SK-N-SH treated with all-trans-retinoic acid at 6 μM for 48 hours (cell line): ENCODE data around the gene MLH1.

Source experiments
- ARNTL ChIP-seq: fragments of 450-650 bp; formaldehyde crosslinking; IDR thresholded peaks from 2 replicates; pipeline ENCODE4 v1.5.0; 2020; ENCODE audit warnings: low read depth, mild to moderate bottlenecking, moderate library complexity, borderline replicate concordance
- CREB5 ChIP-seq: fragments of 250-450 bp; sonication (Bioruptor Pico); IDR thresholded peaks from 2 replicates; pipeline ENCODE4 v1.5.1; 2020; ENCODE audit warnings: low read depth, mild to moderate bottlenecking, moderate library complexity
- ESRRG ChIP-seq: fragments of 250-450 bp; sonication (Bioruptor Pico); IDR thresholded peaks from 2 replicates; pipeline ENCODE4 v1.6.1; 2021; ENCODE audit warnings: mild to moderate bottlenecking
- GLIS3 ChIP-seq: fragments of 250-450 bp; sonication (Bioruptor Pico); IDR thresholded peaks from 2 replicates; pipeline ENCODE4 v1.5.0; 2020; ENCODE audit warnings: mild to moderate bottlenecking, moderate library complexity
- POU6F1 ChIP-seq: fragments of 250-450 bp; sonication (Bioruptor Pico); IDR thresholded peaks from 2 replicates; pipeline ENCODE4 v1.8.0; 2021; ENCODE audit warnings: low read depth, mild to moderate bottlenecking, moderate library complexity, borderline replicate concordance
- TOX ChIP-seq: fragments of 250-450 bp; sonication (Bioruptor Pico); IDR thresholded peaks from 2 replicates; pipeline ENCODE4 v1.8.0; 2021; ENCODE audit warnings: mild to moderate bottlenecking, moderate library complexity, borderline replicate concordance
- ZC3H10 ChIP-seq: fragments of 250-450 bp; sonication (Bioruptor Pico); IDR thresholded peaks from 2 replicates; pipeline ENCODE4 v1.5.1; 2021; ENCODE audit warnings: mild to moderate bottlenecking, moderate library complexity
- ZFP3 ChIP-seq: fragments of 250-450 bp; sonication (Bioruptor Pico); IDR thresholded peaks from 2 replicates; pipeline ENCODE4 v1.5.0; 2020; ENCODE audit warnings: mild to moderate bottlenecking, moderate library complexity
- ZFP30 ChIP-seq: fragments of 450-650 bp; formaldehyde crosslinking; IDR thresholded peaks from 2 replicates; pipeline ENCODE4 v1.5.0; 2022; ENCODE audit warnings: mild to moderate bottlenecking, moderate library complexity
- ZNF70 ChIP-seq: fragments of 450-650 bp; formaldehyde crosslinking; IDR thresholded peaks from 2 replicates; pipeline ENCODE4 v1.5.0; 2020; ENCODE audit warnings: mild to moderate bottlenecking, moderate library complexity
- TF ChIP-seq, protein P1 (sequence below): fragments of 250-450 bp; sonication (Bioruptor Pico); IDR thresholded peaks from 2 replicates; pipeline ENCODE4 v1.8.0; 2020; ENCODE audit warnings: mild to moderate bottlenecking, moderate library complexity, borderline replicate concordance
- TF ChIP-seq, protein P2 (sequence below): fragments of 250-450 bp; sonication (Bioruptor Pico); IDR thresholded peaks from 2 replicates; pipeline ENCODE4 v1.5.1; 2021; ENCODE audit warnings: mild to moderate bottlenecking, moderate library complexity

- TF ChIP-seq ZFP30 (CRISPR knock-in tag) (no peak), ZC3H10 (CRISPR knock-in tag) (no peak), ARNTL (no peak), CREB5 (CRISPR knock-in tag) (no peak), GLIS3 (CRISPR knock-in tag) (no peak), ESRRG (CRISPR knock-in tag) (no peak), TOX (CRISPR knock-in tag) (no peak), ZNF70 (CRISPR knock-in tag) (no peak), POU6F1 (CRISPR knock-in tag) (no peak), ZFP3 (no peak)
- TF ChIP-seq, protein P1, sequence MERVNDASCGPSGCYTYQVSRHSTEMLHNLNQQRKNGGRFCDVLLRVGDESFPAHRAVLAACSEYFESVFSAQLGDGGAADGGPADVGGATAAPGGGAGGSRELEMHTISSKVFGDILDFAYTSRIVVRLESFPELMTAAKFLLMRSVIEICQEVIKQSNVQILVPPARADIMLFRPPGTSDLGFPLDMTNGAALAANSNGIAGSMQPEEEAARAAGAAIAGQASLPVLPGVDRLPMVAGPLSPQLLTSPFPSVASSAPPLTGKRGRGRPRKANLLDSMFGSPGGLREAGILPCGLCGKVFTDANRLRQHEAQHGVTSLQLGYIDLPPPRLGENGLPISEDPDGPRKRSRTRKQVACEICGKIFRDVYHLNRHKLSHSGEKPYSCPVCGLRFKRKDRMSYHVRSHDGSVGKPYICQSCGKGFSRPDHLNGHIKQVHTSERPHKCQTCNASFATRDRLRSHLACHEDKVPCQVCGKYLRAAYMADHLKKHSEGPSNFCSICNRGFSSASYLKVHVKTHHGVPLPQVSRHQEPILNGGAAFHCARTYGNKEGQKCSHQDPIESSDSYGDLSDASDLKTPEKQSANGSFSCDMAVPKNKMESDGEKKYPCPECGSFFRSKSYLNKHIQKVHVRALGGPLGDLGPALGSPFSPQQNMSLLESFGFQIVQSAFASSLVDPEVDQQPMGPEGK (CRISPR knock-in tag), result no peak
- TF ChIP-seq, protein P2, sequence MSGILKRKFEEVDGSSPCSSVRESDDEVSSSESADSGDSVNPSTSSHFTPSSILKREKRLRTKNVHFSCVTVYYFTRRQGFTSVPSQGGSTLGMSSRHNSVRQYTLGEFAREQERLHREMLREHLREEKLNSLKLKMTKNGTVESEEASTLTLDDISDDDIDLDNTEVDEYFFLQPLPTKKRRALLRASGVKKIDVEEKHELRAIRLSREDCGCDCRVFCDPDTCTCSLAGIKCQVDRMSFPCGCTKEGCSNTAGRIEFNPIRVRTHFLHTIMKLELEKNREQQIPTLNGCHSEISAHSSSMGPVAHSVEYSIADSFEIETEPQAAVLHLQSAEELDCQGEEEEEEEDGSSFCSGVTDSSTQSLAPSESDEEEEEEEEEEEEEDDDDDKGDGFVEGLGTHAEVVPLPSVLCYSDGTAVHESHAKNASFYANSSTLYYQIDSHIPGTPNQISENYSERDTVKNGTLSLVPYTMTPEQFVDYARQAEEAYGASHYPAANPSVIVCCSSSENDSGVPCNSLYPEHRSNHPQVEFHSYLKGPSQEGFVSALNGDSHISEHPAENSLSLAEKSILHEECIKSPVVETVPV, result no peak
Observed at GRCh38 chr3:36989005-36989404, 4.3 kb upstream of the MLH1 start.
